Lower leg skin (tissue), 3 donors: ENCODE results near the gene AKAP4.

Experiments used
- CTCF ChIP-seq, 3 donors: fragments of 450-650 bp; IDR thresholded peaks; one replicate each; pipeline ENCODE4 v1.5.1; 2016; ENCODE audit warnings: antibody characterized with exemption in 3 of 3, mild to moderate bottlenecking in 3 of 3, moderate library complexity in 2 of 3
- POLR2A ChIP-seq, 2 donors: fragments of 450-650 bp; IDR thresholded peaks; one replicate each; pipeline ENCODE4 v1.6.1; 2016 to 2017; ENCODE audit warnings: antibody characterized with exemption in 2 of 2, mild to moderate bottlenecking in 1 of 2, moderate library complexity in 1 of 2

- TF ChIP-seq CTCF (IDR thresholded peaks at IDR 0.05) (no peak), POLR2A (IDR thresholded peaks at IDR 0.05) (no peak)
These were observed at the start of gene AKAP4 for GRCh38 chrX:50200907-50201306.
